ENCODE data around the gene CSF2RB. TPM values are rescaled to one million over a fixed set of nuclear protein-coding genes. Genes with fewer than 3 reads are reported as not detected.

CSF2RB gene
- total RNA-seq, 4 donors from 2014 or later = 3.1 to 7.4 (median 3.5) TPM

- H3K4me1 ChIP-seq = no peaks in the 10 kb centered on the region
- H3K9me3 ChIP-seq = no peaks in the 10 kb centered on the region
- no peak for DNase-seq
- TF ChIP-seq CTCF (IDR thresholded peaks at IDR 0.05) (no peak), POLR2A (IDR thresholded peaks at IDR 0.05) (no peak)
- intact Hi-C loops (cut with DNase I; ENCODE audit: low total_unique reads) = no loop called here
- no peak overlapping the region for H3K27ac ChIP-seq
- H3K36me3 ChIP-seq = no peaks in the 10 kb centered on the region
- H3K4me3 ChIP-seq = no peak overlapping the region
- H3K27me3 ChIP-seq = no peaks in the 10 kb centered on the region
Observed at GRCh38 chr22:36930041-36930935, 16.9 kb downstream of the CSF2RB start.

- intact Hi-C loops (cut with DNase I; ENCODE audit: low total_unique reads) = no loop called here
- Histone ChIP-seq H3K27me3 (no peaks in the 10 kb centered on the region), H3K4me1 (no peaks in the 10 kb centered on the region), H3K9me3 (no peaks in the 10 kb centered on the region), H3K27ac (no peak overlapping the region), H3K4me3 (no peak overlapping the region), H3K36me3 (no peaks in the 10 kb centered on the region)
- no peak for DNase-seq
- TF ChIP-seq POLR2A (IDR thresholded peaks at IDR 0.05) = no peak
- no peak for TF ChIP-seq CTCF (IDR thresholded peaks at IDR 0.05)
Observed at GRCh38 chr22:36931446-36931845, 18.0 kb downstream of the CSF2RB start.

GRCh38 chr22:36933629-36934417 is 20.4 kb downstream of the CSF2RB start:
- H3K27ac ChIP-seq = no peak overlapping the region
- DNase-seq = no peak
- no peak for TF ChIP-seq POLR2A (IDR thresholded peaks at IDR 0.05)
- no peak for TF ChIP-seq CTCF (IDR thresholded peaks at IDR 0.05)
- no peak overlapping the region for H3K4me3 ChIP-seq
- intact Hi-C loops (cut with DNase I; ENCODE audit: low total_unique reads) = no loop called here
- no peaks in the 10 kb centered on the region for H3K9me3 ChIP-seq
- H3K27me3 ChIP-seq = no peaks in the 10 kb centered on the region
- H3K4me1 ChIP-seq = no peaks in the 10 kb centered on the region
- no peaks in the 10 kb centered on the region for H3K36me3 ChIP-seq

GRCh38 chr22:36934418-36935312 is 21.2 kb downstream of the CSF2RB start:
- Histone ChIP-seq H3K4me3 (no peak overlapping the region), H3K9me3 (no peaks in the 10 kb centered on the region), H3K27ac (no peak overlapping the region), H3K36me3 (no peaks in the 10 kb centered on the region), H3K4me1 (no peaks in the 10 kb centered on the region), H3K27me3 (no peaks in the 10 kb centered on the region)
- TF ChIP-seq POLR2A (IDR thresholded peaks at IDR 0.05) (no peak), CTCF (IDR thresholded peaks at IDR 0.05) (no peak)
- DNase-seq = no peak
- intact Hi-C loops (cut with DNase I; ENCODE audit: low total_unique reads) = no loop called here
